SKM-1 (cell line): ENCODE results near the gene SERP1.
A peak's percentile ranks its signal among the peaks of the same experiment; 100 is the strongest.

ENCODE experiments used
- DNase-seq: peaks from one replicate; lab custom pipeline; 2025; ENCODE audit not compliant: unreplicated experiment; lab: John Stamatoyannopoulos, UW

SERP1 gene

GRCh38 chr3:150546226-150547044, at the start of gene SERP1, which contains the start of gene EIF2A:
SERP1 (minus strand) TSS chr3:150546496; CDS start chr3:150546135, 361 bp downstream.
EIF2A (plus strand) TSS chr3:150546787; CDS start chr3:150546803, 16 bp downstream.
- peak; percentile 96 for DNase-seq

GRCh38 chr3:150594150-150594549, 47.9 kb upstream of the SERP1 start:
- DNase-seq: no peak

GRCh38 chr3:150589759-150590158, 43.5 kb upstream of the SERP1 start:
- DNase-seq: no peak

- no peak for DNase-seq
Observed at GRCh38 chr3:150588027-150588830, 41.9 kb upstream of the SERP1 start.

GRCh38 chr3:150583028-150583427, 36.7 kb upstream of the SERP1 start:
- no peak for DNase-seq

DNA sequence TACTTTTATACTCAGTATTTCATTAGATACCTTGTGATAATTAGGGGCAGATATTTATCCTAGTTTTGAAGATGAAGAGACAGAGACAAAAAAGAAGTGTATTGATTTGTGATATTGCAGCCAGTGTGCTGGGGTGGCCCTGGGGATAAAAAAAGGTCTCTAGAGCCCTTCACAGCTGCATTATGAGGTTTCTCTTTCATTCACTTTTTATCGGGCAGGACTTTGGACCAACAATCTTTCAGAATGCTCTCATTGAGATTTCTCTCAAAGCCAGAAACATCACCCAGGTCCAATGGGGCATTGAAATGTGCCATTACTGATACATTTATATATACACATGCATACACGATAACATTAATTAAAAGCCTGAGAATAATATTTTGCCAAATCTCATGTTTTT, 36.3 kb upstream of the SERP1 start:
- DNase-seq: no peak

GRCh38 chr3:150581174-150581573, 34.9 kb upstream of the SERP1 start:
- DNase-seq: no peak

- no peak for DNase-seq
Observed at GRCh38 chr3:150577855-150578254, 31.6 kb upstream of the SERP1 start.

GRCh38 chr3:150567328-150567727, 21.0 kb upstream of the SERP1 start:
- DNase-seq: no peak

- DNase-seq: no peak
Observed at GRCh38 chr3:150564243-150564642, 17.9 kb upstream of the SERP1 start.

- DNase-seq: no peak
Observed at GRCh38 chr3:150557725-150558124, 11.4 kb upstream of the SERP1 start.

- DNase-seq: no peak
Observed at GRCh38 chr3:150556792-150557191, 10.5 kb upstream of the SERP1 start.

DNA sequence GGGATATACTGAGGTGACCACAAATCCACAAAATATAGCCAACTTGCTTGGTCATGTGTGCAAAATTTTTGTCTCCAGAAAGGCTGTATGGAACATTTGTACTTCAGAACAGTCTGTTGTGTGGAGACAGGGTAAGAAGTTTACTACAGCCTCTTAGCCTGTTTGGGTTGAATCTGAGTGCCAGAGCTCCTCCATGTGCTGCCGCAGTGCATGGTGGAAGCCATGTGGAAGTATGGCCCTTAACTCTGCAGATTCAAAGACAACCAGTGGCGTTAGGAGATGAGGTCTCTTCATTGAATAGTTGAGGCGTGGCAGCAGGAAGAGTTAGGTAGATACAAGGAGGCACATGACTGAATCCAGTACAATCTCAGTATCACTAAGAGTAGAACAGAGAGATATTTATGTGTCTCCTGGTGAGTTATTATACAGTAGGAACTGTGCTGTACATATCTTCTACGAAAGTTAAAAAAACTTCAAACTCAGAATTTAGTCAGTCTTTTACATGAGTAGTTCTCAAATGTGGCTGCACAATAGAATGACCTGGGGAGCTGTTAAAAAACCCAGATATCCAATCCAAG, 9.7 kb upstream of the SERP1 start:
- DNase-seq: no peak

GRCh38 chr3:150547045-150547741, 897 bp upstream of the SERP1 start:
- peak; percentile 10 for DNase-seq

DNA sequence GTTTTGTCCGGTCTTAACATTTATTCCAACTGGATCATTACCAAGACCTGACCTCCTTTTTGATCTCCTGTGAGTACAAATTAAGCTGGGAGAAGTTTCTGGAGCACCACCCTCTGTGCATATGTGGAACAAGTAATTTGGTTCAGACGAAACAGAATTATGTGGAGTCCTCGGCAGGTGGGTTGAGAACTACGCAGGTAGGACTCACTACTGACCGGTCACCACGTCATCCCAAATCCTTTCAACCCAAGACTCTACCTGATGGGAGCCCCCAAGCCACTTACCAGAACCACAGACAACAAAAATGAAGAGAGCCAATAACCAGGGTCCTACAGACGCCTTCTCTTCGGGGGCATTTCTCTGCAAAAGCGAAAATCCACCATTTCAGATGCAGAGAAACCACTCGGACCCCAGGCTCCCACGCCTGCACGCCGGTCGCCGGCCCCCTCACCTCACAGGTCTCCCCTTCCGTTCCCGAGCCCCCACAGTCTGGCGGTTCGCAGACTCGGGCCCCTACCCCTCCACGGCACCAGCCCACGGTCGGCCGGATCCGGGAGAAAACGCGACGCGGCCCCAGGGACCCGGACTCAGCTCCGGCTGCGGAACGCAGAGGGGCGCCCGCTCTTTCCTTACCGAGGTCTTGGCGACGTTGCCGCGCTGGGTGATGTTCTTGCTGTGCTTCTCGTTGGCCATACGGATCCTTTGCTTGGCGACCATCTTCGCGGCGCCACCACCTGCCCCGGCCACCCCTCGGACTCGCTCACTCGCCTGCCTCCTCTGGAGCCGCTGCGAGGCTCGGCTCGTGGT, 674 bp downstream of the SERP1 start:
- DNase-seq: no peak

DNA sequence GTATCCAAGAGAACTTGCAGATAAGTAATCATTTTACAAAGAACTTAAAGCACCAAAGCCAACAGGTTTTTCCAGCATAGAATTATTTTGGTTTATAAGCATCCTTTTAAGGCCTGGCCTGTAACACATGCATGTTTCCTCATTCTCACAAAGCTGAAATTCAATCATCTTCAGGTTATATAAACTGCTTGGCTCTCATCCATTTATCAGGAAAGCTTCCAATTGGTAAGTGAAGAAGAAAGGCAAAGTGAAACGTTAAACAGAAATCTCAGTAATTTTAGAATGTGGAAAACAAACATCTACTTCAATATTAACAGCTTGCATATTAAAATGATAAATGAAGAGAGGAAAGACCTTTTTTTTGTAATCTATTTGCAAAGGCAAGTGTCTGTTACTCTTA, 1.6 kb downstream of the SERP1 start:
- DNase-seq: no peak

DNA sequence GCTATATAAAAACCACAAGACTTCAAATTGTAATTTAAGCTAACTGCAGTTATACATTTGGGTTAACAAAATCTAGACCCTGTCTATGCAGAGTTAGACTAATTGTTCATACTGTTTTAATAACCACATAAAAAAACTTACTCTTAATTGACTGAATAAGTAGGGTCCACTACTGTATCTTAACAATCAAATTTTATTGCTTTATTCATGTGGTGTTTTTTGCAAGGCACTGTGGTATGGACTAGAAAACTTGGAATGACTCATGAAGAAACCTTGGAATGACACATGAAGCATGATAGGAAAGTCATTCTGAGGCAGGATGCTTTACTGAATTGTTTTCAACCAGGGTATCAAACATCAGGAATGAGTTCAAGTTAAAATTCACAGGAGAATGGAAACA, 2.3 kb downstream of the SERP1 start:
- no peak for DNase-seq

DNA sequence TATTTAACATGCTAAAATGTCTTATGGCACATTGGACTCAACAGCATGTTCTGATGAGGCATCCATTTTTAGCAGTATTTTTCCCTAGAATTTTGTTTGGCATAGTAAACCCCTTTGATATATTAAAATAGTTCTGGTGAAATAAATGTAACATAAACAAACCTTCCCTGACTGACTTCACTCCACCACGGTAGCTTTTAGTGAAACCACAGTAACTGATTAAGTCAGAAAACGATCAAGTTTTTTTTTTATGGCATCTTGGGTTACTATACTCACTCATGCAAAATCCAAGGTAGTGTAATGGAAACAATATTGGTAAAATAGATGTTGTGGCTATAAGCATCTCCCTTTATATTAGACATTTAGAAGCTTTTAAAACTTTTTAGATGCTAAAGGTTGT, 2.8 kb downstream of the SERP1 start:
- no peak for DNase-seq

DNA sequence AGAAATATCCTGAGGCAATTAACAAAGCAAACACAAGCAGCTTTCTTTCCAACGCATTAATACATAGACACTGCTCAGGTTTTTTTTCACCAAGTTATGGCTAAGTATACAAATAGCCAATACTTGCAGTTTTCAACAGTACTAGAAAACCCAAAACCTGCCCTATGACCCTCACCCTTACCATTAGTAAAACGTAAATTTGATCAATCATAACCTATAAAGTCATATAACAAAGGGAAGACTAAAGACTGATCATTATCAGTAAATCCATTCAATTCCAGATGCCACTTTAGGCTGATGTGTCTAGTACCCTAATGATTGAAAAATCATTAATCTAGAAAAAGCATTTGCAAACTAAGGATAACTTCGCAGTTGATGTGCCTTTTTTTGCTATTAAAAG, 3.2 kb downstream of the SERP1 start:
- no peak for DNase-seq

DNA sequence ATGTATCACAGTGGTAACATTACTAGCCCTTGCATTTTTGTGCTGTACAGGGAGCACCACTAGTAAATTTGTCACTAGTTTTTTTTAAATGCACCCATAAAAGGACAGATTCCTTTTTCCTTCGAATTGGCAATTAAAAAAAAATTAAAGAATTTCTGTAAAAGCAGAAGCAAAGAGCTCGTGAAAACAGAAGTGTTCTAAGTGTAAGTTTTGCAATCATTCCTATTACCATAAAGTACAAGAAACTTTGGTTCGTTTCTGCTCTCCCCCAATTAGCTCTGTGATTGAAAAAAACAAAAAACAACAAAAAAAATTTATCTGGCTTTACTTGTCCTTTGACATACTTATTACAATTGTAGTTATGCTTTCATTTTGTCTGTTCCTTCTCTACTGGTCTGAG, 5.3 kb downstream of the SERP1 start:
- DNase-seq: peak; percentile 22
